MM.1S (cell line): ENCODE results near the gene USP20.

Experiments used
- DNase-seq: peaks from one replicate; pipeline ENCODE4 v3.0.0-alpha.2; 2015
- H2AFZ ChIP-seq: fragments of 300-600 bp; sonication (generic); 2 replicates; pipeline ENCODE4 v1.6.0; 2016; ENCODE audit warnings: antibody characterized with exemption, low read length
- H3F3A ChIP-seq: fragments of 300-600 bp; sonication (generic); 2 replicates; pipeline ENCODE4 v1.6.1; 2016; ENCODE audit warnings: mild to moderate bottlenecking, antibody characterized with exemption, low read length, moderate library complexity, mixed read lengths; ENCODE audit not compliant: insufficient read depth
- H3K27ac ChIP-seq: fragments of 300-600 bp; sonication (generic); 2 replicates; pipeline ENCODE4 v1.5.1; 2016; ENCODE audit warnings: mild to moderate bottlenecking, low read length
- H3K27me3 ChIP-seq: fragments of 300-600 bp; sonication (generic); replicated peaks from 2 replicates; pipeline ENCODE4 v1.6.0; 2016; ENCODE audit warnings: low read length; ENCODE audit not compliant: insufficient read depth
- H3K36me3 ChIP-seq: fragments of 300-600 bp; sonication (generic); replicated peaks from 2 replicates; pipeline ENCODE4 v1.6.1; 2016; ENCODE audit warnings: mild to moderate bottlenecking, low read length, mixed read lengths; ENCODE audit not compliant: insufficient read depth
- H3K4me1 ChIP-seq: fragments of 300-600 bp; sonication (generic); 2 replicates; pipeline ENCODE4 v1.6.1; 2016; ENCODE audit warnings: low read length, mixed read lengths
- H3K4me2 ChIP-seq: fragments of 300-600 bp; sonication (generic); 2 replicates; pipeline ENCODE4 v1.6.0; 2016; ENCODE audit warnings: low read depth, low read length
- H3K4me3 ChIP-seq: fragments of 300-600 bp; sonication (generic); 2 replicates; pipeline ENCODE4 v1.5.1; 2016; ENCODE audit warnings: low read length, mixed read lengths
- H3K79me2 ChIP-seq: fragments of 300-600 bp; sonication (generic); 2 replicates; pipeline ENCODE4 v1.6.1; 2016; ENCODE audit warnings: mixed run types, low read length, mixed read lengths
- H3K9ac ChIP-seq: fragments of 300-600 bp; sonication (generic); 2 replicates; pipeline ENCODE4 v1.6.1; 2016; ENCODE audit warnings: low read length, mixed read lengths
- H3K9me2 ChIP-seq: fragments of 300-600 bp; sonication (generic); replicated peaks from 2 replicates; pipeline ENCODE4 v1.6.1; 2016; ENCODE audit warnings: mild to moderate bottlenecking, low read length, mixed read lengths; ENCODE audit not compliant: insufficient read depth
- H3K9me3 ChIP-seq: fragments of 300-600 bp; sonication (generic); replicated peaks from 2 replicates; pipeline ENCODE4 v1.6.1; 2016; ENCODE audit warnings: mild to moderate bottlenecking, low read length, mixed read lengths; ENCODE audit not compliant: insufficient read depth
- H4K20me1 ChIP-seq: fragments of 300-600 bp; sonication (generic); 2 replicates; pipeline ENCODE4 v1.6.1; 2016; ENCODE audit warnings: mild to moderate bottlenecking, low read length, moderate library complexity, mixed read lengths; ENCODE audit not compliant: insufficient read depth
- EZH2 ChIP-seq: fragments of 300-600 bp; sonication (generic); optimal IDR thresholded peaks from 2 replicates; pipeline ENCODE3; 2017; ENCODE audit warnings: low read depth, mild to moderate bottlenecking, antibody characterized with exemption, low read length, mixed read lengths
- EZH2phosphoT487 ChIP-seq: fragments of 300-600 bp; sonication (generic); IDR thresholded peaks from 2 replicates; pipeline ENCODE4 v1.6.1; 2018; ENCODE audit warnings: antibody characterized with exemption, low read length
- TF ChIP-seq, protein P1 (sequence below): fragments of 300-600 bp; sonication (generic); IDR thresholded peaks from 2 replicates; pipeline ENCODE4 v1.5.1; 2016; ENCODE audit warnings: antibody characterized with exemption, low read length, mixed read lengths

USP20 gene

GRCh38 chr9:129852579-129852978 is 17.3 kb downstream of the USP20 start:
- Histone ChIP-seq H3K9ac (no peak overlapping the region), H4K20me1 (no peaks in the 10 kb centered on the region), H3K9me2 (no peaks in the 10 kb centered on the region), H3K4me3 (no peak overlapping the region), H3F3A (no peaks in the 10 kb centered on the region), H3K27me3 (no peaks in the 10 kb centered on the region), H3K9me3 (no peaks in the 10 kb centered on the region), H3K27ac (no peak overlapping the region), H3K79me2 (no peaks in the 10 kb centered on the region), H3K4me2 (no peak overlapping the region), H3K4me1 (no peaks in the 10 kb centered on the region), H2AFZ (no peak overlapping the region), H3K36me3 (no peaks in the 10 kb centered on the region)
- no peak for DNase-seq
- TF ChIP-seq, protein P1, sequence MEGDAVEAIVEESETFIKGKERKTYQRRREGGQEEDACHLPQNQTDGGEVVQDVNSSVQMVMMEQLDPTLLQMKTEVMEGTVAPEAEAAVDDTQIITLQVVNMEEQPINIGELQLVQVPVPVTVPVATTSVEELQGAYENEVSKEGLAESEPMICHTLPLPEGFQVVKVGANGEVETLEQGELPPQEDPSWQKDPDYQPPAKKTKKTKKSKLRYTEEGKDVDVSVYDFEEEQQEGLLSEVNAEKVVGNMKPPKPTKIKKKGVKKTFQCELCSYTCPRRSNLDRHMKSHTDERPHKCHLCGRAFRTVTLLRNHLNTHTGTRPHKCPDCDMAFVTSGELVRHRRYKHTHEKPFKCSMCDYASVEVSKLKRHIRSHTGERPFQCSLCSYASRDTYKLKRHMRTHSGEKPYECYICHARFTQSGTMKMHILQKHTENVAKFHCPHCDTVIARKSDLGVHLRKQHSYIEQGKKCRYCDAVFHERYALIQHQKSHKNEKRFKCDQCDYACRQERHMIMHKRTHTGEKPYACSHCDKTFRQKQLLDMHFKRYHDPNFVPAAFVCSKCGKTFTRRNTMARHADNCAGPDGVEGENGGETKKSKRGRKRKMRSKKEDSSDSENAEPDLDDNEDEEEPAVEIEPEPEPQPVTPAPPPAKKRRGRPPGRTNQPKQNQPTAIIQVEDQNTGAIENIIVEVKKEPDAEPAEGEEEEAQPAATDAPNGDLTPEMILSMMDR: no peak
- TF ChIP-seq EZH2: no peak
- no peak for TF ChIP-seq EZH2phosphoT487

DNA sequence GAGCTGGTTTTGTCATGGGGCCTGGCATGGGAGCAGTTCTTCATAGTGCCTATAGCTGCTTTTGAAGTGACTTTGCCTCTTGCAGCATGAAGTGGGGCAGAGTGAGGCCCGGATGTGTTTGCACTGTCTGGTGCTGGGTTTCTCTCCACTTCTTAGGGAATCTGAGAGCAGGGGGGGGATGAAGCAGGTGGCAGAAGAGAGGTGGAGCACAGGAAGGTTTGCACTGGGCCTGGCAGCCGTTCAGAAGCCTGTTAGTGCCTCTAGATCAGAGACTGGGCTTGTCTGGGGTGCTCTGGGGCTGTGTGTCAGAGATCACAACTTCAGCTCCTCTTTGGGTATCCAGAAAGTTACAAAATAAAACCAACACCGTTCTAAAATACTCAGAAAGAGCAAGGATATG is 18.4 kb downstream of the USP20 start:
- no peak for DNase-seq
- H4K20me1 ChIP-seq: no peaks in the 10 kb centered on the region
- H3K27me3 ChIP-seq: no peaks in the 10 kb centered on the region
- H3K4me2 ChIP-seq: no peak overlapping the region
- no peaks in the 10 kb centered on the region for H3K79me2 ChIP-seq
- H3K9ac ChIP-seq: no peak overlapping the region
- no peak overlapping the region for H3K4me3 ChIP-seq
- no peak overlapping the region for H2AFZ ChIP-seq
- H3K4me1 ChIP-seq: no peaks in the 10 kb centered on the region
- no peak for TF ChIP-seq EZH2
- TF ChIP-seq, protein P1: no peak
- no peak for TF ChIP-seq EZH2phosphoT487
- H3F3A ChIP-seq: no peaks in the 10 kb centered on the region
- no peak overlapping the region for H3K27ac ChIP-seq
- H3K9me2 ChIP-seq: no peaks in the 10 kb centered on the region
- H3K36me3 ChIP-seq: no peaks in the 10 kb centered on the region
- H3K9me3 ChIP-seq: no peaks in the 10 kb centered on the region

DNA sequence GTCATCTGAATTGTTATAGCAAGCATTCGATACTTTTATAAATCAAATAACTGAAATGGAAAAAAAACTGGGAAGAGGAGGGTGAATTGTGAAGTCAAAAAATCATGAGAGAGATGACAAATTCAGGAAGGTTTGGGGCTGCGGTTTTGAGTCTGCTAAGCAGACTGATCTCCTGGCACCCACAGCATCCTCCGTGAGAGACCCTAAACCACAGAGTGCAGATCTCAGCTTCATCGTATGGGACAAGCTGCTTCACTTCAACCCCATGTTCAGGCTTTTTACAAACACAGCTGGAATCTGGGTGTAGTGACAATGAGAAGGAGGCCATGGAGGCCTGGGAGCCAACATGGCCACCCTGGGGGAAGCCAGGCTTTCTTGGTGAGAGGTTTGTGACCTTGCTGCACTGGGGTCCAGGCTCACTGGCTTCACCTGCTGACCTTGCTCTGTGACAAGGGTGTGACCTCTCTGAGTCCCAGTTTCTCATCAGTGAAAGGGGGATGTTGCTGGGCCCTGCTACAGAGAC is 19.4 kb downstream of the USP20 start:
- no peaks in the 10 kb centered on the region for H3K4me1 ChIP-seq
- H4K20me1 ChIP-seq: no peaks in the 10 kb centered on the region
- no peaks in the 10 kb centered on the region for H3K79me2 ChIP-seq
- H3K9me3 ChIP-seq: no peaks in the 10 kb centered on the region
- DNase-seq: no peak
- no peaks in the 10 kb centered on the region for H3K27me3 ChIP-seq
- no peak overlapping the region for H3K4me3 ChIP-seq
- no peak overlapping the region for H3K27ac ChIP-seq
- no peak overlapping the region for H3K4me2 ChIP-seq
- no peaks in the 10 kb centered on the region for H3K9me2 ChIP-seq
- H3F3A ChIP-seq: no peaks in the 10 kb centered on the region
- H2AFZ ChIP-seq: no peak overlapping the region
- no peaks in the 10 kb centered on the region for H3K36me3 ChIP-seq
- no peak overlapping the region for H3K9ac ChIP-seq
- TF ChIP-seq, protein P1: no peak
- TF ChIP-seq EZH2phosphoT487 (no peak), EZH2 (no peak)
